ENCODE results near the gene MAP4K3. TPM values are rescaled to one million over a fixed set of nuclear protein-coding genes. Genes with fewer than 3 reads are reported as not detected.

Gene MAP4K3
- total and polyA plus RNA-seq, 10 of the 15 experiments (the other 5 are each of a cell fraction or from before 2014, with no cell fraction given): 0.04 to 0.95 (median 0.21) TPM; not detected in 1

DNA sequence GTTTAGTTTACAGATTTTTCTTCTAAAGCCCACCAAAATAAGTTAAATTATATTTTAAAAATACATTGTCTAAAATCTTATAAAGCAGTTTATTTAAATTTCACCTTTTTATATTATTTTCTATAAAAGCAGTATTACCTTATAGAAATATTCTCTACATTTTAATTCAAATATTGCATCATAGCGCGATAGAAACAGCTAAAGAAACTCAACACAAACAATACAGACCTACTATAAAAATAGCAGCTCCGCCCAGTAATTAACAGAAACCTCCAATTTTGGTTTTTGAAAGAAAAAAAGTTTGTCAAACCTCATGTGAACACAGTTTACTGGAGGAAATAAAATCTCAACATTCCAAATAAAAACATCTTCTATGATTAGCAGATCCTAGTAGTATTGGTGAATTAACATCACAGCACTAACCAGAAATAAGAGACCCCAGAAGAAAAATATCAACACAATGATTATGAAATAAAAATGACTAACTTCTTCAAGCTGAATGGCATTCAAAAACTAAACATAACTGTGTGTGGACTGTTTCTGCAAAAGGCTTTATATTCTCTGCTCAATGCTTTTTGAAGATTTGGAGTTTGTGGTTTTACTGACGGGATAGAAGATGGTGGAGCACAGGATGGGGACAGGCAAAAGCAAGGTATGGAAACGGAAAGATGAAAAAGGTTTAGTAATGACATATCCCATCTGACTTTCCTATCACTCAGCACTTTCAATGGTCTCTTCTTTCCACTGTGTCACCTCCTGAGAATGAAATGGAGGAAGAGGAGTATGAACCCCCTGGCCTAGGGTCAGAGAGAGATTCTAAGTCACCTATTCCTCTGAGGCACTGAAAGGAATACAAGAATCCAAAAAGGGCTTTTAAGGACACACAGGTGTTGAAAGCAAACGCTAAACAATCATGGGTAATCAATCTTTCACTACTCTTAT, 17.5 kb downstream of the MAP4K3 start:
- ChIA-PET SMC1A (ENCODE audit: uncharacterized antibody, unreplicated experiment) (interaction anchor here (0.7 kb wide), 1 partner anchor 59 kb away, joined by 3 read pairs; no protein-coding TSS in a partner anchor), RAD21 (ENCODE audit: unreplicated experiment) (no interaction called here), CTCF (no interaction called here), POLR2A (no interaction called here)
- ATAC-seq: no peak
- intact Hi-C loops (cut with micrococcal nuclease; ENCODE audit: unreplicated experiment): no loop called here
- no peaks in the 10 kb centered on the region for H4K20me1 ChIP-seq (ENCODE audit: control insufficient read depth, insufficient read depth)
- in situ Hi-C loops (cut with MboI): no loop called here
- TF ChIP-seq, protein P1, sequence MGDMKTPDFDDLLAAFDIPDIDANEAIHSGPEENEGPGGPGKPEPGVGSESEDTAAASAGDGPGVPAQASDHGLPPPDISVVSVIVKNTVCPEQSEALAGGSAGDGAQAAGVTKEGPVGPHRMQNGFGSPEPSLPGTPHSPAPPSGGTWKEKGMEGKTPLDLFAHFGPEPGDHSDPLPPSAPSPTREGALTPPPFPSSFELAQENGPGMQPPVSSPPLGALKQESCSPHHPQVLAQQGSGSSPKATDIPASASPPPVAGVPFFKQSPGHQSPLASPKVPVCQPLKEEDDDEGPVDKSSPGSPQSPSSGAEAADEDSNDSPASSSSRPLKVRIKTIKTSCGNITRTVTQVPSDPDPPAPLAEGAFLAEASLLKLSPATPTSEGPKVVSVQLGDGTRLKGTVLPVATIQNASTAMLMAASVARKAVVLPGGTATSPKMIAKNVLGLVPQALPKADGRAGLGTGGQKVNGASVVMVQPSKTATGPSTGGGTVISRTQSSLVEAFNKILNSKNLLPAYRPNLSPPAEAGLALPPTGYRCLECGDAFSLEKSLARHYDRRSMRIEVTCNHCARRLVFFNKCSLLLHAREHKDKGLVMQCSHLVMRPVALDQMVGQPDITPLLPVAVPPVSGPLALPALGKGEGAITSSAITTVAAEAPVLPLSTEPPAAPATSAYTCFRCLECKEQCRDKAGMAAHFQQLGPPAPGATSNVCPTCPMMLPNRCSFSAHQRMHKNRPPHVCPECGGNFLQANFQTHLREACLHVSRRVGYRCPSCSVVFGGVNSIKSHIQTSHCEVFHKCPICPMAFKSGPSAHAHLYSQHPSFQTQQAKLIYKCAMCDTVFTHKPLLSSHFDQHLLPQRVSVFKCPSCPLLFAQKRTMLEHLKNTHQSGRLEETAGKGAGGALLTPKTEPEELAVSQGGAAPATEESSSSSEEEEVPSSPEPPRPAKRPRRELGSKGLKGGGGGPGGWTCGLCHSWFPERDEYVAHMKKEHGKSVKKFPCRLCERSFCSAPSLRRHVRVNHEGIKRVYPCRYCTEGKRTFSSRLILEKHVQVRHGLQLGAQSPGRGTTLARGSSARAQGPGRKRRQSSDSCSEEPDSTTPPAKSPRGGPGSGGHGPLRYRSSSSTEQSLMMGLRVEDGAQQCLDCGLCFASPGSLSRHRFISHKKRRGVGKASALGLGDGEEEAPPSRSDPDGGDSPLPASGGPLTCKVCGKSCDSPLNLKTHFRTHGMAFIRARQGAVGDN (IDR thresholded peaks at IDR 0.05): no peak
- TF ChIP-seq ZNF274 (IDR thresholded peaks at IDR 0.05; ENCODE audit: insufficient read depth, insufficient read length) (no peak), TBL1XR1 (IDR thresholded peaks at IDR 0.05; ENCODE audit: low read depth, low read length) (no peak), BCL11A (IDR thresholded peaks at IDR 0.05; ENCODE audit: low read depth, low read length) (no peak), POU2F2 (IDR thresholded peaks at IDR 0.05; ENCODE audit: borderline replicate concordance, low read depth, low read length) (no peak), PAX5 (IDR thresholded peaks at IDR 0.05; ENCODE audit: borderline replicate concordance, low read depth, low read length) (no peak), LARP7 (IDR thresholded peaks at IDR 0.05) (no peak), SMAD1 (IDR thresholded peaks at IDR 0.05; ENCODE audit: low read depth, partially characterized antibody) (no peak), ZBED1 (IDR thresholded peaks at IDR 0.05; ENCODE audit: borderline replicate concordance) (no peak)
- TF ChIP-seq, protein P2, sequence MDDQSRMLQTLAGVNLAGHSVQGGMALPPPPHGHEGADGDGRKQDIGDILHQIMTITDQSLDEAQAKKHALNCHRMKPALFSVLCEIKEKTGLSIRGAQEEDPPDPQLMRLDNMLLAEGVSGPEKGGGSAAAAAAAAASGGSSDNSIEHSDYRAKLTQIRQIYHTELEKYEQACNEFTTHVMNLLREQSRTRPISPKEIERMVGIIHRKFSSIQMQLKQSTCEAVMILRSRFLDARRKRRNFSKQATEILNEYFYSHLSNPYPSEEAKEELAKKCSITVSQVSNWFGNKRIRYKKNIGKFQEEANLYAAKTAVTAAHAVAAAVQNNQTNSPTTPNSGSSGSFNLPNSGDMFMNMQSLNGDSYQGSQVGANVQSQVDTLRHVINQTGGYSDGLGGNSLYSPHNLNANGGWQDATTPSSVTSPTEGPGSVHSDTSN (IDR thresholded peaks at IDR 0.05; ENCODE audit: insufficient replicate concordance, low read depth, low read length): no peak
- TF ChIP-seq, protein P3, sequence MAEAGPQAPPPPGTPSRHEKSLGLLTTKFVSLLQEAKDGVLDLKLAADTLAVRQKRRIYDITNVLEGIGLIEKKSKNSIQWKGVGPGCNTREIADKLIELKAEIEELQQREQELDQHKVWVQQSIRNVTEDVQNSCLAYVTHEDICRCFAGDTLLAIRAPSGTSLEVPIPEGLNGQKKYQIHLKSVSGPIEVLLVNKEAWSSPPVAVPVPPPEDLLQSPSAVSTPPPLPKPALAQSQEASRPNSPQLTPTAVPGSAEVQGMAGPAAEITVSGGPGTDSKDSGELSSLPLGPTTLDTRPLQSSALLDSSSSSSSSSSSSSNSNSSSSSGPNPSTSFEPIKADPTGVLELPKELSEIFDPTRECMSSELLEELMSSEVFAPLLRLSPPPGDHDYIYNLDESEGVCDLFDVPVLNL (IDR thresholded peaks at IDR 0.05; ENCODE audit: low read depth, low read length): no peak
- TF ChIP-seq, protein P4, sequence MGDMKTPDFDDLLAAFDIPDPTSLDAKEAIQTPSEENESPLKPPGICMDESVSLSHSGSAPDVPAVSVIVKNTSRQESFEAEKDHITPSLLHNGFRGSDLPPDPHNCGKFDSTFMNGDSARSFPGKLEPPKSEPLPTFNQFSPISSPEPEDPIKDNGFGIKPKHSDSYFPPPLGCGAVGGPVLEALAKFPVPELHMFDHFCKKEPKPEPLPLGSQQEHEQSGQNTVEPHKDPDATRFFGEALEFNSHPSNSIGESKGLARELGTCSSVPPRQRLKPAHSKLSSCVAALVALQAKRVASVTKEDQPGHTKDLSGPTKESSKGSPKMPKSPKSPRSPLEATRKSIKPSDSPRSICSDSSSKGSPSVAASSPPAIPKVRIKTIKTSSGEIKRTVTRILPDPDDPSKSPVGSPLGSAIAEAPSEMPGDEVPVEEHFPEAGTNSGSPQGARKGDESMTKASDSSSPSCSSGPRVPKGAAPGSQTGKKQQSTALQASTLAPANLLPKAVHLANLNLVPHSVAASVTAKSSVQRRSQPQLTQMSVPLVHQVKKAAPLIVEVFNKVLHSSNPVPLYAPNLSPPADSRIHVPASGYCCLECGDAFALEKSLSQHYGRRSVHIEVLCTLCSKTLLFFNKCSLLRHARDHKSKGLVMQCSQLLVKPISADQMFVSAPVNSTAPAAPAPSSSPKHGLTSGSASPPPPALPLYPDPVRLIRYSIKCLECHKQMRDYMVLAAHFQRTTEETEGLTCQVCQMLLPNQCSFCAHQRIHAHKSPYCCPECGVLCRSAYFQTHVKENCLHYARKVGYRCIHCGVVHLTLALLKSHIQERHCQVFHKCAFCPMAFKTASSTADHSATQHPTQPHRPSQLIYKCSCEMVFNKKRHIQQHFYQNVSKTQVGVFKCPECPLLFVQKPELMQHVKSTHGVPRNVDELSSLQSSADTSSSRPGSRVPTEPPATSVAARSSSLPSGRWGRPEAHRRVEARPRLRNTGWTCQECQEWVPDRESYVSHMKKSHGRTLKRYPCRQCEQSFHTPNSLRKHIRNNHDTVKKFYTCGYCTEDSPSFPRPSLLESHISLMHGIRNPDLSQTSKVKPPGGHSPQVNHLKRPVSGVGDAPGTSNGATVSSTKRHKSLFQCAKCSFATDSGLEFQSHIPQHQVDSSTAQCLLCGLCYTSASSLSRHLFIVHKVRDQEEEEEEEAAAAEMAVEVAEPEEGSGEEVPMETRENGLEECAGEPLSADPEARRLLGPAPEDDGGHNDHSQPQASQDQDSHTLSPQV (IDR thresholded peaks at IDR 0.05): no peak
- no peaks in the 10 kb centered on the region for H3K9me3 ChIP-seq (replicated peaks; ENCODE audit: control insufficient read depth, insufficient read depth, low read length)
- H3K27ac ChIP-seq (ENCODE audit: control insufficient read depth, insufficient read depth): no peak overlapping the region
- no peaks in the 10 kb centered on the region for H3K36me3 ChIP-seq (ENCODE audit: control insufficient read depth in 2 of 2, insufficient read depth in 2 of 2, low read length in 1 of 2)
- no TSS peak for BruUV-seq (replicated peaks)
- H3K4me2 ChIP-seq (ENCODE audit: control insufficient read depth, insufficient read depth): no peak overlapping the region
- no peak overlapping the region for H3K9ac ChIP-seq (ENCODE audit: control insufficient read depth, insufficient read depth, low read length)
- H3K27me3 ChIP-seq (replicated peaks in 1 of 2; ENCODE audit: control insufficient read depth in 2 of 2, insufficient read depth in 2 of 2, low read length in 1 of 2): no peaks in the 10 kb centered on the region
- no peak overlapping the region for H3K4me3 ChIP-seq
- FAIRE-seq: no peak
- 92% methylated on average over 6 of the region's 6 CpGs for WGBS (ENCODE audit: insufficient coverage, insufficient replicate concordance, low lambda C conversion rate, missing lambda C conversion rate)
- no peak for DNase-seq (ENCODE audit: low read depth, low spot score)
- no peaks in the 10 kb centered on the region; the same call in none of the 2 replicates for H3K79me2 ChIP-seq (ENCODE audit: control insufficient read depth, insufficient read depth, low read length)
- no peaks in the 10 kb centered on the region for H3K4me1 ChIP-seq (ENCODE audit: control insufficient read depth, insufficient read depth, low read length)
- H2AFZ ChIP-seq (ENCODE audit: control insufficient read depth, low read depth, low read length): no peak overlapping the region
